K562 (cell line): ENCODE data around the gene GAB2. TPM values are rescaled to one million over a fixed set of nuclear protein-coding genes. Genes with fewer than 3 reads are reported as not detected.

Experiments used
- ATAC-seq: fragments of 200-7000 bp; cut with Tn5 transposase; 3 replicates; pipeline ENCODE4 v1.9.1; 2020; ENCODE audit warnings: moderate library complexity
- BruUV-seq: library from RNA; stranded (reverse); fragments of 400-500 nt; replicated peaks from 2 replicates; lab custom pipeline; 2021; lab: Mats Ljungman, UMichigan
- CTCF ChIA-PET: fragments of 300-600 bp; formaldehyde crosslinking; extraction: SDS; loops from one replicate; lab custom pipeline; 2021; ENCODE audit warnings: low intra/inter-chr PET ratio; lab: Yijun Ruan, JAX
- POLR2A ChIA-PET: fragments of 300-600, 350-650 bp; sonication (Branson Sonifier 250); formaldehyde crosslinking; extraction: SDS; loops from one replicate; lab custom pipeline; 2021; ENCODE audit warnings: antibody characterized with exemption, inconsistent platforms; lab: Yijun Ruan, JAX
- DNase-seq, 4 experiments: peaks; one replicate each; pipeline versions ENCODE4 v3.0.0 to v3.0.0-alpha.2; 2011 to 2018; ENCODE audit warnings: low spot score in 3 of 4, mixed read lengths in 3 of 4; ENCODE audit errors: extremely low read depth in 1 of 4
- FAIRE-seq: peaks from 2 replicates; lab custom pipeline; 2011; peaks lifted over from hg19 to GRCh38; lab: Jason Lieb, UNC
- H2AFZ ChIP-seq: 2 replicates; pipeline ENCODE4 v1.6.0; 2011; ENCODE audit warnings: low read depth, low read length, control low read depth, inconsistent platforms
- H3K27ac ChIP-seq: fragments of 200-600 bp; 3 replicates; pipeline ENCODE4 v1.8.0; 2011; ENCODE audit warnings: low read depth, mild to moderate bottlenecking, control low read depth, inconsistent platforms, low read length, moderate library complexity, mixed read lengths; ENCODE audit errors: extremely low read depth
- H3K27me3 ChIP-seq, 2 experiments: fragments of 300-600 bp in 1 of 2; 2 replicates in 1 of 2; 3 replicates in 1 of 2; pipeline versions ENCODE4 v1.6.0 to v1.8.0; 2011; ENCODE audit warnings: inconsistent platforms in 2 of 2, low read length in 2 of 2, mild to moderate bottlenecking in 1 of 2, mixed read lengths in 1 of 2, moderate library complexity in 1 of 2; ENCODE audit not compliant: control insufficient read depth in 2 of 2, insufficient read depth in 2 of 2
- H3K36me3 ChIP-seq: fragments of 300-600 bp; 3 replicates; pipeline ENCODE4 v1.8.0; 2011; ENCODE audit warnings: mild to moderate bottlenecking, low read length, inconsistent platforms; ENCODE audit not compliant: control insufficient read depth, insufficient read depth
- H3K4me1 ChIP-seq, 2 experiments: fragments of 200-600 bp in 1 of 2; replicated peaks in 1 of 2; 2 replicates in 1 of 2; 3 replicates in 1 of 2; pipeline versions ENCODE4 v1.5.1 to v1.8.0; 2011; ENCODE audit warnings: inconsistent platforms in 2 of 2, low read length in 2 of 2, mild to moderate bottlenecking in 1 of 2, mixed read lengths in 1 of 2, moderate library complexity in 1 of 2; ENCODE audit not compliant: control insufficient read depth in 2 of 2, insufficient read depth in 2 of 2
- H3K4me2 ChIP-seq: 2 replicates; pipeline ENCODE4 v1.6.1; 2011; ENCODE audit warnings: low read length, control low read depth, inconsistent platforms, mixed read lengths; ENCODE audit not compliant: insufficient read depth
- H3K4me3 ChIP-seq: fragments of 200-600 bp; sonication (generic), shearing (Covaris generic); 2 replicates; pipeline ENCODE4 v1.5.1; 2016; ENCODE audit warnings: control low read depth, inconsistent platforms
- H3K79me2 ChIP-seq: fragments of 200-600 bp; 3 replicates; pipeline ENCODE4 v1.8.0; 2011; ENCODE audit warnings: low read length, inconsistent platforms; ENCODE audit not compliant: control insufficient read depth, insufficient read depth
- H3K9ac ChIP-seq, 2 experiments: 2 replicates each; pipeline versions ENCODE4 v1.6.0 to v1.6.1; 2011; ENCODE audit warnings: low read depth in 2 of 2, low read length in 2 of 2, control low read depth in 1 of 2, inconsistent platforms in 1 of 2, mild to moderate bottlenecking in 1 of 2, mixed read lengths in 1 of 2; ENCODE audit not compliant: insufficient read depth in 1 of 2
- H3K9me1 ChIP-seq: one replicate; pipeline ENCODE4 v1.6.0; 2011; ENCODE audit warnings: inconsistent platforms, mild to moderate bottlenecking, low read length, moderate library complexity; ENCODE audit not compliant: control insufficient read depth, insufficient read depth
- H3K9me3 ChIP-seq: replicated peaks from 2 replicates; pipeline ENCODE4 v1.5.1; 2011; ENCODE audit warnings: low read depth, low read length, inconsistent platforms; ENCODE audit not compliant: control insufficient read depth, insufficient read depth
- H4K20me1 ChIP-seq: replicated peaks from 2 replicates; pipeline ENCODE4 v1.6.1; 2011; ENCODE audit warnings: low read length, inconsistent platforms, mixed read lengths; ENCODE audit not compliant: control insufficient read depth, insufficient read depth
- EP400 ChIP-seq: fragments of 450-650 bp; IDR thresholded peaks from 2 replicates; pipeline ENCODE4 v1.6.1; 2017; ENCODE audit warnings: antibody characterized with exemption, mild to moderate bottlenecking, moderate library complexity
- ETV1 ChIP-seq: fragments of 450-650 bp; conservative IDR thresholded peaks from 2 replicates; pipeline ENCODE4 v1.6.1; 2016; ENCODE audit warnings: missing genetic modification characterization, control low read depth, low read depth, missing compliant biosample characterization
- MEF2A ChIP-seq: IDR thresholded peaks from 2 replicates; pipeline ENCODE4 v1.6.1; 2011; ENCODE audit warnings: low read depth, mild to moderate bottlenecking, low read length, moderate library complexity; ENCODE audit not compliant: control insufficient read depth
- NELFE ChIP-seq: IDR thresholded peaks from 2 replicates; pipeline ENCODE4 v1.6.1; 2011; ENCODE audit warnings: mild to moderate bottlenecking; ENCODE audit not compliant: insufficient read depth, insufficient read length
- NFIC ChIP-seq: fragments of 450-650 bp; IDR thresholded peaks from 2 replicates; pipeline ENCODE4 v1.6.1; 2017; ENCODE audit warnings: mild to moderate bottlenecking, inconsistent platforms
- NR3C1 ChIP-seq: sonication (generic); formaldehyde crosslinking; IDR thresholded peaks from 2 replicates; pipeline ENCODE4 v1.8.1; 2022; ENCODE audit warnings: missing genetic modification reagents
- NRF1 ChIP-seq, 2 experiments: fragments of 450-650 bp; IDR thresholded peaks in 1 of 2; conservative IDR thresholded peaks in 1 of 2; 2 replicates each; pipeline ENCODE4 v1.6.1; 2014; ENCODE audit warnings: mild to moderate bottlenecking in 2 of 2
- POLR2G ChIP-seq: fragments of 200-400 bp; formaldehyde crosslinking; IDR thresholded peaks from 2 replicates; pipeline ENCODE4 v1.6.1; 2017; ENCODE audit warnings: low read depth, mild to moderate bottlenecking, antibody characterized with exemption, low read length, moderate library complexity
- RBFOX2 ChIP-seq: fragments of 200-400 bp; formaldehyde crosslinking; IDR thresholded peaks from 2 replicates; pipeline ENCODE4 v1.6.1; 2017; ENCODE audit warnings: low read depth, mild to moderate bottlenecking, low read length, moderate library complexity
- RBM22 ChIP-seq: fragments of 200-400 bp; formaldehyde crosslinking; IDR thresholded peaks from 2 replicates; pipeline ENCODE4 v1.6.1; 2018; ENCODE audit warnings: low read length, low read depth; ENCODE audit not compliant: poor library complexity, severe bottlenecking
- RBM39 ChIP-seq: fragments of 200-400 bp; formaldehyde crosslinking; optimal IDR thresholded peaks from 2 replicates; pipeline ENCODE3; 2018; ENCODE audit warnings: low read depth, low read length
- SMARCC2 ChIP-seq: fragments of 450-650 bp; IDR thresholded peaks from 2 replicates; pipeline ENCODE4 v1.6.1; 2017; ENCODE audit warnings: antibody characterized with exemption, moderate library complexity, mild to moderate bottlenecking, low read depth
- TRIM28 ChIP-seq: fragments of 450-650 bp; IDR thresholded peaks from 2 replicates; pipeline ENCODE4 v1.6.1; 2017
- ZNF57 ChIP-seq: fragments of 450-650 bp; formaldehyde crosslinking; IDR thresholded peaks from 2 replicates; pipeline ENCODE4 v1.4.0; 2020; ENCODE audit warnings: mild to moderate bottlenecking, moderate library complexity
- ZNF699 ChIP-seq: fragments of 250-450 bp; sonication (Bioruptor Pico); IDR thresholded peaks from 2 replicates; pipeline ENCODE4 v1.8.0; 2021; ENCODE audit warnings: mild to moderate bottlenecking, moderate library complexity; ENCODE audit not compliant: insufficient replicate concordance
- ZNF778 ChIP-seq: fragments of 450-650 bp; formaldehyde crosslinking; IDR thresholded peaks from 2 replicates; pipeline ENCODE4 v1.4.0; 2020; ENCODE audit warnings: mild to moderate bottlenecking, moderate library complexity
- WGBS: fragments of 100-300 bp; shearing (Covaris generic); methylation state at CpG from one replicate; pipeline ENCODE4 v1.1.6; 2016; ENCODE audit warnings: low coverage, mixed read lengths; ENCODE audit not compliant: insufficient coverage; ENCODE audit errors: missing lambda C conversion rate; 5-methylcytosine and 5-hydroxymethylcytosine counted together
- in situ Hi-C: fragments of 300-500 bp; cut with MboI; formaldehyde crosslinking; loops from 4 replicates; pipeline ENCODE4 v1.15.0; 2018; ENCODE audit warnings: inconsistent platforms, mixed read lengths
- intact Hi-C: fragments of 100-400 bp; cut with micrococcal nuclease; formaldehyde crosslinking; loops from 2 replicates; pipeline ENCODE4 v1.14.2; 2022
- polyA plus RNA-seq, 8 experiments: library from polyadenylated mRNA; depleted of rRNA in 4 of 8; stranded (reverse) in 5 of 8; unstranded in 3 of 8; fragments of >200 nt; fragmentation: Nextera tagmentation in 2 of 8; fragmentation: Illumina TruSeq in 1 of 8; extraction: Ambion mirVana in 2 of 8; extraction: Trizol in 1 of 8; gene quantifications; 2 replicates each; pipeline versions ENCODE4 v1.2.1 to v1.2.3, GENCODE V29; 2011 to 2014; ENCODE audit warnings: inconsistent platforms in 1 of 8, missing spikeins in 1 of 8
- total RNA-seq, 7 experiments: library from RNA; depleted of rRNA in 6 of 7; stranded (reverse); fragments of >200 nt in 6 of 7; fragmentation: Illumina TruSeq in 2 of 7; extraction: Trizol in 2 of 7; gene quantifications; 2 replicates each; pipeline versions ENCODE4 v1.2.1 to v1.2.3, GENCODE V29; 2011 to 2021; ENCODE audit warnings: low replicate concordance in 1 of 7
- TF ChIP-seq, protein P1 (sequence below): sonication (generic); formaldehyde crosslinking; IDR thresholded peaks from 2 replicates; pipeline ENCODE4 v1.8.0; 2023; ENCODE audit warnings: mild to moderate bottlenecking, missing genetic modification reagents
- TF ChIP-seq, protein P2 (sequence below): fragments of 250-450 bp; sonication (Bioruptor Pico); IDR thresholded peaks from 2 replicates; pipeline ENCODE4 v1.4.0; 2020; ENCODE audit warnings: mild to moderate bottlenecking
- TF ChIP-seq, protein P3 (sequence below): fragments of 250-450 bp; sonication (Bioruptor Pico); IDR thresholded peaks from 2 replicates; pipeline ENCODE4 v1.4.0; 2020

Gene GAB2
- total and polyA plus RNA-seq, 9 of the 15 experiments (the other 6 are each of a cell fraction or from before 2014, with no cell fraction given): 2.3 to 35.2 (median 16.1) TPM

DNA sequence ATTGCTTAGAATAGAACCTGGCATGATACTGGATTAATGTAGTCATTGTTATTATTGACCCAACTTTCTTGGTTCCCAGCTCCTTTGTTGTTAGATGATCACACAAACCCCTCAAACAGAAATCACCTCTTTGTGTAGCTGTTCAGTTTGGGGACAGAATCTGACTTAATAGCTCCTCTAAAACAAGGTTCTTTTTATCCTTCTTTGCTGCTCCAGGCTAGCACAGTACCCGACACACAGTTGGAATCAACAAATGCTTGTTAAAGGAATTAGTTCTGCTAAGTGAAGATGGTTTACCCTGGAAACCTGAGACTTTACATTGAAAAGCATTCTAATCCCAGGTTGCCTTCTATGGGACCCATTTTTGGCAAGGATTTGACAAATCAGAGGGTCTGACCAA lies 43.9 kb downstream of the GAB2 start:
- FAIRE-seq (no peak), DNase-seq (no peak), ATAC-seq (no peak)
- no peaks in the 10 kb centered on the region for H4K20me1 ChIP-seq
- H3K4me1 ChIP-seq: peaks cover 8 to 36% of the 10 kb centered on the region in 2 experiments; a peak in 4 of 5 replicates
- peaks cover 13% of the 10 kb centered on the region; the same call in 1 of the 2 replicates for H3K9me3 ChIP-seq
- no peaks in the 10 kb centered on the region for H3K9me1 ChIP-seq
- 83% methylated on average over 1 of the region's 1 CpG for WGBS
- peaks cover 84% of the 10 kb centered on the region for H3K79me2 ChIP-seq
- intact Hi-C loops (no loop called here), in situ Hi-C loops (no loop called here)
- no peak overlapping the region for H3K4me2 ChIP-seq
- no peak overlapping the region for H3K4me3 ChIP-seq
- BruUV-seq: no TSS peak
- H3K36me3 ChIP-seq: peaks cover 13% of the 10 kb centered on the region; the same call in 1 of the 3 replicates
- no peak overlapping the region for H3K9ac ChIP-seq
- POLR2A ChIA-PET: interaction anchor here (0.7 to 0.8 kb wide), 2 partner anchors 9 to 32 kb away, joined by 3 read pairs; no protein-coding TSS in a partner anchor
- H2AFZ ChIP-seq: no peak overlapping the region
- no peak overlapping the region for H3K27ac ChIP-seq
- CTCF ChIA-PET: no interaction called here
- no peaks in the 10 kb centered on the region for H3K27me3 ChIP-seq
- TF ChIP-seq ETV1 (tag) (no peak), EP400 (no peak), NRF1 (conservative IDR thresholded peaks at IDR 0.05 in 1 of 2, IDR thresholded peaks at IDR 0.05 in 1 of 2) (no peak), SMARCC2 (no peak), NFIC (no peak), ZNF778 (no peak), ZNF699 (CRISPR knock-in tag) (no peak), POLR2G (no peak), RBM22 (no peak), RBFOX2 (no peak), TRIM28 (no peak), NELFE (no peak), RBM39 (no peak), NR3C1 (no peak), ZNF57 (CRISPR knock-in tag) (no peak), MEF2A (no peak)
- TF ChIP-seq, protein P1, sequence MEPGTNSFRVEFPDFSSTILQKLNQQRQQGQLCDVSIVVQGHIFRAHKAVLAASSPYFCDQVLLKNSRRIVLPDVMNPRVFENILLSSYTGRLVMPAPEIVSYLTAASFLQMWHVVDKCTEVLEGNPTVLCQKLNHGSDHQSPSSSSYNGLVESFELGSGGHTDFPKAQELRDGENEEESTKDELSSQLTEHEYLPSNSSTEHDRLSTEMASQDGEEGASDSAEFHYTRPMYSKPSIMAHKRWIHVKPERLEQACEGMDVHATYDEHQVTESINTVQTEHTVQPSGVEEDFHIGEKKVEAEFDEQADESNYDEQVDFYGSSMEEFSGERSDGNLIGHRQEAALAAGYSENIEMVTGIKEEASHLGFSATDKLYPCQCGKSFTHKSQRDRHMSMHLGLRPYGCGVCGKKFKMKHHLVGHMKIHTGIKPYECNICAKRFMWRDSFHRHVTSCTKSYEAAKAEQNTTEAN (CRISPR knock-in tag): no peak
- TF ChIP-seq, protein P2, sequence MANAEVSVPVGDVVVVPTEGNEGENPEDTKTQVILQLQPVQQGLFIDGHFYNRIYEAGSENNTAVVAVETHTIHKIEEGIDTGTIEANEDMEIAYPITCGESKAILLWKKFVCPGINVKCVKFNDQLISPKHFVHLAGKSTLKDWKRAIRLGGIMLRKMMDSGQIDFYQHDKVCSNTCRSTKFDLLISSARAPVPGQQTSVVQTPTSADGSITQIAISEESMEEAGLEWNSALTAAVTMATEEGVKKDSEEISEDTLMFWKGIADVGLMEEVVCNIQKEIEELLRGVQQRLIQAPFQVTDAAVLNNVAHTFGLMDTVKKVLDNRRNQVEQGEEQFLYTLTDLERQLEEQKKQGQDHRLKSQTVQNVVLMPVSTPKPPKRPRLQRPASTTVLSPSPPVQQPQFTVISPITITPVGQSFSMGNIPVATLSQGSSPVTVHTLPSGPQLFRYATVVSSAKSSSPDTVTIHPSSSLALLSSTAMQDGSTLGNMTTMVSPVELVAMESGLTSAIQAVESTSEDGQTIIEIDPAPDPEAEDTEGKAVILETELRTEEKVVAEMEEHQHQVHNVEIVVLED (CRISPR knock-in tag): no peak
- TF ChIP-seq, protein P3, sequence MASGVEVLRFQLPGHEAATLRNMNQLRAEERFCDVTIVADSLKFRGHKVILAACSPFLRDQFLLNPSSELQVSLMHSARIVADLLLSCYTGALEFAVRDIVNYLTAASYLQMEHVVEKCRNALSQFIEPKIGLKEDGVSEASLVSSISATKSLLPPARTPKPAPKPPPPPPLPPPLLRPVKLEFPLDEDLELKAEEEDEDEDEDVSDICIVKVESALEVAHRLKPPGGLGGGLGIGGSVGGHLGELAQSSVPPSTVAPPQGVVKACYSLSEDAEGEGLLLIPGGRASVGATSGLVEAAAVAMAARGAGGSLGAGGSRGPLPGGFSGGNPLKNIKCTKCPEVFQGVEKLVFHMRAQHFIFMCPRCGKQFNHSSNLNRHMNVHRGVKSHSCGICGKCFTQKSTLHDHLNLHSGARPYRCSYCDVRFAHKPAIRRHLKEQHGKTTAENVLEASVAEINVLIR: no peak
